NCI-H1417 (cell line): ENCODE data around the gene TARDBP.
"Not testable (repeated sequence)": the region's sequence is repeated elsewhere in the genome, so short reads cannot be mapped to it uniquely, and the experiment has no call there.

Experiments used
- DNase-seq, 3 experiments: peaks; one replicate each; lab custom pipeline; 2025; lab: John Stamatoyannopoulos, UW

The TARDBP gene

DNA sequence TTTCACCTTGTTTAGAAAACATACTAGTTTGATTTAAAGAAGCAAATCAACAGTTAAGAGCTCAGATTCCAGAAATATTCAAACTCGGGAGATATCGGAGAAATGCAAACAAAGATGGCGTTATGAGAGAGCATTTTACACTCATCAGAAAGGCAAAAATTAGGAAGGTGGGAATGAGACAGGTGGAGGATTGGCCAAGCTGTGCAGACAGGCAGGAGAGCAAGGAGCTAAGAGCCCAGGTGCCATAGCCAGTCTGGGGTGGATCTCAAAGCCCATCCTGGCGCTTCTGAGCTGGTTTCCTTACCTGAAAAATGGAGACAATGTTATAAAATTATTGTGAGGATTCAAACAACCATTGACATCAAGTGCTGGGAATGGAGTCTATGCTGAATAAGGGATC is 19.6 kb upstream of the TARDBP start:
- no peak for DNase-seq

DNA sequence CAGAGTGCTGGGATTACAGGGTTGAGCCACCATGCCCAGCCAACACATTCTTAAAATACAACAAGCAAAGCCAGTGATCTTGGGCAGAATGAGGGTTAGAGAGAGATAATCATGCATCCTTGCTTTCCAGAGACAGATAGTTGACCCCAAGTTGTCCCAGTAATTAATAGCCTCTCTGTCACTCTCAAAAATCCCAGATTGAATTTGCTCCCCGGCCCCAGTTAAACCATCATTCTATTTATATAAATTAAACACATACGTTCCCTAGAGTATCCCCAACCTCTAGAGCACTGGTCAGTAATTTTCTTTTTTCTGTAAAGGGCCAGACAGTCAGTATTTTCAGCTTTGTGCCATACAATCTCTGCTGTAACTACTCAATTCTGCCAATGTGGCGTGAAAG is 16.4 kb upstream of the TARDBP start:
- no peak for DNase-seq

DNA sequence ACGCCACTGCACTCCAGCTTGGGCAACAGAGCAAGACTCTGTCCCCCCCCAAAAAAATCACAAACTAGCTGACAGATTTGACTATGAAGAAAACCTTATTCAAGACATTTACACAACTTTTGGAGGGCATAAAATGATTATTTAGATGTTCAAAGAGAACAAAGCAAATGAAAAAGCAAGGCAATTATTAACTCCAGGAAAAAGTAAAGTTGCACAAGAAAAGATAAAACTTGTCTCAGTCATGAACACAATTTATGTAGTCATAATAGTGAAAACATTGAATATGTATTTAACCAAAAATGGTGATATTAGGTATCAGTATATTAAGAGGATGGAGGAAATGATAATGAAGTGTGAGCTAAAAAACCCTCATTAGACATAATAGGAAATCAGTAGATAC is 11.9 kb upstream of the TARDBP start:
- no peak for DNase-seq

DNA sequence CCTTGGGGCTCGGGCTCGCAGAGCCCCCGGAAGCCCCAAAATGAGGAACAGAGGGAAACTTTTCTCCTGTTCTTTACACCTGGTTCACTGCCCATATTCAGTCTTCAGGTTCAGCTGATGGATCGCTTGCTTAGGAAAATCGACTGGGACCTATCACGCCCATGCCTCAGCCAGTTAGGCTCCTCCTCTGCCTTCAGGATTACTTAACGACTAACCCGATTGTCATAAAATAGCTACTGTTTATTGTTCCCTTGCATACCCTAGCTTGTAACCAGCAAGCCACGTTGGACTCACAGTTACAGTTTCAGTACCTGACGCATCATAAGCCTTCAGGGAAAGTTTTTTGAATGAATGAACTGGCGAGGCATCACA is 692 bp downstream of the TARDBP start:
- no peak for DNase-seq

DNA sequence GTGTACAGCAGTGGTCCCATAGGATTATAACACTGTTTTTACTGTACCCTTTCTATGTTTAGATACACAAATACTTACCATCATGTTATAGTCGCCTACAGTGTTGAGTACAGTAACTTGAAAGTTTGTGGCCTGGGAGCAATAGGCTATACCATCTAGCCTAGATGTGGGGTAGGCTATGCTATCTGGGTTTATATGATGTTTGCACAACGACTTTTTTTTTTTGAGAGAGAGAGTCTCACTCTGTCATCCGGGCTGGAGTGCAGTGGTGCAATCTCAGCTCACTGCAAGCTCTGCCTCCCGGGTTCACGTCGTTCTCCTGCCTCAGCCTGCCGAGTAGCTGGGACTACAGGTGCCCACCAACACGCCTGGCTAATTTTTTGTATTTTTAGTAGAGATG is 6.9 kb downstream of the TARDBP start:
- DNase-seq = not testable (repeated sequence)

DNA sequence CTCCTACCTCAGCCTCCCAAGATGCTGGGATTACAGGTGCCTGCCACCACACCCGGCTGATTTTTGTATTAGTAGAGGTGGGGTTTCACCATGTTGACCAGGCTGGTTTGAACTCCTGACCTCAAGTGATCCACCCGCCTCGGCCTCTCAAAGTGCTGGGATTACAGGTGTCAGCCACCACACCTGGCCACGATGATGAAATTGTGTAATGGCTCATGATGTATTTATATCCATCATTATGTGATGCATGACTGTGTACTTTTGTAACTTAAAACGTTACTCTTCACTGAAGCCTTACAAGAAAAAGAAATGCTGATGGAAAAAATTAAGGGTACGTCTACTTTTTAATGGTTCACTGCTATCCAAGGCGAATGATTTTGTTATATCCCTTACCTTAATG is 7.5 kb downstream of the TARDBP start:
- no peak for DNase-seq

DNA sequence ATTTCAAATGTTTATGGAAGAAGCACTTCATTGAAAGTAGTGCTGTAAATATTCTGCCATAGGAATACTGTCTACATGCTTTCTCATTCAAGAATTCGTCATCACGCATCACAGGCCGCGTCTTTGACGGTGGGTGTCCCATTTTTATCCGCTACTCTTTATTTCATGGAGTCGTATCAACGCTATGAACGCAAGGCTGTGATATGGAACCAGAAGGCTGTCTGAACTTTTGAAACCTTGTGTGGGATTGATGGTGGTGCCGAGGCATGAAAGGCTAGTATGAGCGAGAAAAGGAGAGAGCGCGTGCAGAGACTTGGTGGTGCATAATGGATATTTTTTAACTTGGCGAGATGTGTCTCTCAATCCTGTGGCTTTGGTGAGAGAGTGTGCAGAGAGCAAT is 10.7 kb downstream of the TARDBP start:
- peak in 1 of 3 experiments; percentile 21 for DNase-seq

DNA sequence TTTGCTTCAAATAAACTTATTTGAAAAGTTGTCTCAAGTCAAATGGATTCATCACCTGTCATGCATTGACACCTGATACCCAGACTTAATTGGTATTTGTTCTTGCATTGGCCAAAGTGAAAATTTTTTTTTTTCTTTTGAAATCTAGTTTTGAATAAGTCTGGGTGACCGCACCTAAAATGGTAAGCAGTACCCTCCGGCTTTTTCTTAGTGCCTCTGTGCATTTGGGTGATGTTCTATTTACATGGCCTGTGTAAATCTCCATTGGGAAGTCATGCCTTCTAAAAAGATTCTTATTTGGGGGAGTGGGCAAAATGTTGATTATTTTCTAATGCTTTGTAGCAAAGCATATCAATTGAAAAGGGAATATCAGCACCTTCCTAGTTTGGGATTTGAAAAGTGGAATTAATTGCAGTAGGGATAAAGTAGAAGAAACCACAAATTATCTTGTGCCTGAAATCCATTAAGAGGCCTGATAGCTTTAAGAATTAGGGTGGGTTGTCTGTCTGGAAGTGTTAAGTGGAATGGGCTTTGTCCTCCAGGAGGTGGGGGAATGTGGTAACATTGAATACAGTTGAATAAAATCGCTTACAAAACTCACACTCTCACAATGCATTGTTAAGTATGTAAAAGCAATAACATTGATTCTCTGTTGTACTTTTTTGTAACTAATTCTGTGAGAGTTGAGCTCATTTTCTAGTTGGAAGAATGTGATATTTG is 11.9 kb downstream of the TARDBP start:
- DNase-seq = no peak

DNA sequence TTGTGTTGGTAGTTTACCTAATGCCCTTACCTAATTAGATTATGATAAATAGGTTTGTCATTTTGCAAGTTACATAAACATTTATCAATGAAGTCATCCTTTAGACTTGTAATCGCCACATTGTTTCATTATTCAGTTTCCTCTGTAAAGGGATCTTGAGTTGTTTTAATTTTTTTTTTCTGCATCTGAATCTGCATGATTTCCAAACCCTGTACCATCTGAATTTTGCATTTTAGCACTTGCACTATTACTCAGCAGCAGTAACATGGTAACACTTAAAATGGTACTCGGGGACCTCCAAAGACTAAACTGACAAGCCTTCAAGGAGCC is 12.4 kb downstream of the TARDBP start:
- no peak for DNase-seq

DNA sequence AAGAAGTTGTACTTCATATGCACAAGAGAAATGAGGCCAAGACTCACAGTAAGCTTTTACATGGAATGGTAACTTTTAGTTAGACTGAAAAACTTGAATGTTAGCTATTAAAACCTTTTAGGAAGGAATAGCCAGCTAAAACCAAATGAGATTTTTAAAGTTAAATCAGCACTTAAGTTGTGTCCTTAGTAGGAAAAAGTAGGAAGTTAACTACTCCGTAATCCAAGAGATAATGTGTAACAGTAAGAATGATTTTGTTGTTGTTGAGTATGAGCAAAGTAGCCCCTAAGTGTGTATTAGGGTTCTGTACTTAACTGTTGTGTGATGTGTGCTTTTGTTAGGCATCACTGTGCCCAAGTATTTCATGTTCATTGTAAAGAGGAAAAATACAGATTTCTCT is 13.2 kb downstream of the TARDBP start:
- DNase-seq = no peak

DNA sequence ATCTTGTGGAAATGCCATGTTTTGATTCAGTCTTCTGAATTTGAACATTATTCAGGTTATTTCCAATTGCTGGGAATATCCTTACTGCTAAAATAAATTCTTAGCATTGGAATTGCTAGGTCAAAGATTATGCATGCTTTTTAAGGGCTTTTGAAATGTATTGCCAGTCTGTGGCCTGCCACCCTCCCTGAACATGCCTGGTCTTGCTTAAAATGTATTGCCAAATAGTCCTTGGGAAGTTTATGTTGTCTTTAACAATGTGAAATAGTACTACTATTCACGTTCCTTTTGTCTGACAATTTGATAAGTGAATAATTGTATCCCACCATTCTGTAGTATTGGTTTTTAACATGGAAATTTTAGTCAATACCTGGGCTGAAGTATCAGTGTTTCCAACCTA is 13.6 kb downstream of the TARDBP start:
- peak in 1 of 3 experiments; percentile 28 for DNase-seq

DNA sequence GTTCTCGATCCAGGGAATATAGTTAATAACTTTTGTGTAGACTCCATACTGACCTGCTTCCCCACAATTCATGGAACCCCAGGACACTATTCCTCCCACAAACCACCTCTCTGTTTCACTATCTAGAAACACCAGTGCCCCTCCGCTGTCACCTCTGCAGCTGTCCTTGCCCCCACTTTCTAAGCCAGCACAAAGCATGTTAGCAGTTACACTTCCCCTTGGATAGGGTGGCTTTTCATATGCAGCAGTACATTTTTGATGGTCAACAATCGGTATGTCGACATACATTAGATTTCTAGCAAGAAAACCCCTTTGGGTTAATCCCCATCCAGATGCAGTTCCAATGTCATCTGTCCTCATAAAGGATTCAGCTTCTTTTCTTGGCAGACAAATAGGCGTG is 14.4 kb downstream of the TARDBP start:
- DNase-seq = no peak

DNA sequence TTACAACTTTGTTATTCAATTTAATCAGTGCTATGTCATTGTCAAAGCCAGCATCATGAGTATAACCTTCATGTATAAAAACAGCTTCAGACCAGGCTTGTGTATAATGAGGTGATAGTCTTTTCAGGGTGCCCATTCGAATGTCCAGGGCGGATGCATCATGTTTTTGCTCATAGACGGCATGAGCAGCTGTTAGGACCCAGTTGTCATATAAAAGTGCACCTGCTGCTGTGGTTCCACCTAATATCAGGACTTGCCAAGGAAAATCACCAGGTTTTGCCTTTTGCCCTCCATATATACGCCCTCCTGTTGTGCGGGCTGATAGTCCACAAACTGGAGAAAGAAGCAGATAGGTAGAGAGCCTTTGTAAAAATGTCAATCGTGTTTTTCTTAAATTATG is 14.9 kb downstream of the TARDBP start:
- peak in 1 of 3 experiments; percentile 54 for DNase-seq

DNA sequence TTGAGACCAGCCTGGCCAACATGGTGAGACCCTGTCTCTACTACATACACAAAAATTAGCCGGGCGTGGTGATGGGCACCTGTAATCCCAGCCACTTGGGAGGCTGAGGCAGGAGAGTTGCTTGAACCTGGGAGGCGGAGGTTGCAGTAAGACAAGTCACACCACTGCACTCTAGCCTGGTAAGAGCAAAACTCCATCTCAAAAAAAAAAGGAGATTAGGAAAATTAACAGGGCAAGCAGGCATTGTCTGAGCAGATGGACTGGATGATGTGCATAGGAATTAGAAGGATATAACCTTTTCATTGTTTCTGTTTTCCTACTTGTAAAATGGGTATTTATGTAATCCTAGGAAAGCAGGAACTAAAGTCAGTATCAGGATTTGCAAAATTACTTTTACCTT is 15.6 kb downstream of the TARDBP start:
- no peak for DNase-seq

DNA sequence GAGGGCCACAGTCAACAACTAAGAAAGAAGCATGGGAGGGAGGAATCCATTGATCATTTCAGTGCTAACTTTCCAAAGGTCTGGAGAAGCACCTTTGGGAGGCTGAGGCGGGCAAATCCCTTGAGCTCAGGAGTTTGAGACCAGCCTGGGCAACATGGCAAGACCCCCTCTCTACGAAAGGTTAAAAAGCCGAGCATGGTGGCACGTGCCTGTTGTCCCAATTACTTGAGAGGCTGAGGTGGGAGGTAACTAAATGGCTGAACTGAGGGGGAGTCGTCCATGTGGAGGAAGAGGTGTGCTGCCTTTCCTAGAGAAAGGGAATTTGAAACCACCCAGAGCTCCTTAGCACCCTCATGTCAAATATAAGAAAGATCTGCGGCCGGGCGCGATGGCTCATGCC is 18.4 kb downstream of the TARDBP start:
- no peak for DNase-seq

DNA sequence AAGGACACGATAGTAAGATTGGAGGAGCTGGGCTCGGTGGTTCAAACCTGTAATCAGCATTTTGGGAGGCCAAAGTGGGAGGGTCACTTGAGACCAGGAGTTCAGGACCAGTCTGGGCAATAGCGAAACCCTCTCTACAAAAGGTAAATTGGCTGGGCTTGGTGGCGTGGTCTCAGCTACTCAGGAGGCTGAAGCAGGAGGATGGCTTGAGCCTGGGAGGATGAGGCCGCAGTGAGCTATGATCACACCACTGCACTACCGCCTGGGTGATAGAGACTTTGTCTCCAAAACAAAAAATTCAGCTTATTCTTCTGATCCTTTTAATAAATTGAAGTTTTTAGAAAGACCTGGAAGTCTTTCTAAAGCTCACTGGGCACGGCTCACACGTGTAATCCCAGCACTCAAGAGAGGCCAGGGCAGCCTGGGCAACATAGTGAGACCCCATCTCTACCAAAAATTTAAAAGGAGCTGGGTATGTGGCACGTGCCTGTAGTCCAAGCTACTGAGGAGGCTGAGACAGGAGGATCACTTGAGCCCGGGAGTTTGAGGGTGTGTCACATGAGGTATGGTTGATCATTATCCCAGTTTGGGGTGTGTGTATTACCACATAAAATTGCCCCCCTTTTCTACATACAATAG is 19.3 kb downstream of the TARDBP start:
- DNase-seq = no peak

DNA sequence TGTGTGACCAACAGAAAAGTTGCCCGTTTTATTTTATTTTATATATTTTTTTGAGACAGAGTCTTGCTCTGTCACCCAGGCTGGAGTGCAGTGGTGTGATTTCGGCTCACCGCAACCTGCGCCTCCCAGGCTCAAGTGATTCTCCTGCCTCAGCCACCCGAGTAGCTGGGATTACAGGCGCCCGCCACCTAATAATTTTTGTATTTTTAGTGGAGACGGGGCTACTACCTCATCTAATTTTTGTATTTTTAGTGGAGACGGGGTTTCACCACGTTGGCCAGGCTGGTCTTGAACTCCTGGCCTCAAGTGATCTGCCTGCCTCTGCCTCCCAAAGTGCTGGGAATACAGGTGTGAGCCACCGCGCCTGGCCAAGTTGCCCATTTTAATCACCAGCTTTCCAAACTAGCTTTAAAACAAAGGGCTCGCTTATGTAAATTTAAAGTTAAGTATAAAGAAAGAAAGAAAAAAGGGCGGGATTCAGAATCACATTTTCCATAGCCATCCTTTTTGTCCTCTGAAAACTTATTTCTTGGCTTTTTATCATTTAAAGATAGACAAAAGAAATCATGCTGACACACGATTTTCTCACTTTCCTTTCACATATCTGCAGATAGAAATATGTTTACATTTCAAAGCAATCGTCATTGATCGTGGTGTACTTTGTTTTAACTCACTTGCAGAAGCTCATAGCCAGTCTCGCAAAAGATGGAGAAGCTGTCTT is 24.7 kb downstream of the TARDBP start:
- DNase-seq = not testable (repeated sequence)

DNA sequence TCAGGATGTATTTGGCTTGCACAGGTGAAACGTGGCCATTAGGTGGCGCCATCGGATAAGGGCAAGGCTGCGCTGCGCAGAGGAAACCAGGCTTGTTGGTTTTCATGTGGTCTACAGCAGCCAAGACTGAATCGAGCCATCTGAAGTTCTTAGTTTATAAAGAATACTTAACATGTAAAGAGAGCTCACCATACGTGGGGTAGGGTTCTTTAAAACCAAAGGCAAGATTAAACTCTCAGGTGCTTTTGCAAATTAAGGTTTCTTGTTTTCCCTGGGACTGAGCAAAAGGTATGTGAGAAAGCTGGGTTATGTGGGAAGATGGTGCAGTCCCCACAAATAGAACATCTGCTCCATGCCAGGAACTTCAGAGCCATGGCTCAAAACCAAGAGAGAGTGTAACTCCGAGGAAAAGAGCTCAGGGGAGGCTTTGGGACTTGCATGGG is 25.3 kb downstream of the TARDBP start:
- peak; percentile 71 to 92 (median 88) for DNase-seq

DNA sequence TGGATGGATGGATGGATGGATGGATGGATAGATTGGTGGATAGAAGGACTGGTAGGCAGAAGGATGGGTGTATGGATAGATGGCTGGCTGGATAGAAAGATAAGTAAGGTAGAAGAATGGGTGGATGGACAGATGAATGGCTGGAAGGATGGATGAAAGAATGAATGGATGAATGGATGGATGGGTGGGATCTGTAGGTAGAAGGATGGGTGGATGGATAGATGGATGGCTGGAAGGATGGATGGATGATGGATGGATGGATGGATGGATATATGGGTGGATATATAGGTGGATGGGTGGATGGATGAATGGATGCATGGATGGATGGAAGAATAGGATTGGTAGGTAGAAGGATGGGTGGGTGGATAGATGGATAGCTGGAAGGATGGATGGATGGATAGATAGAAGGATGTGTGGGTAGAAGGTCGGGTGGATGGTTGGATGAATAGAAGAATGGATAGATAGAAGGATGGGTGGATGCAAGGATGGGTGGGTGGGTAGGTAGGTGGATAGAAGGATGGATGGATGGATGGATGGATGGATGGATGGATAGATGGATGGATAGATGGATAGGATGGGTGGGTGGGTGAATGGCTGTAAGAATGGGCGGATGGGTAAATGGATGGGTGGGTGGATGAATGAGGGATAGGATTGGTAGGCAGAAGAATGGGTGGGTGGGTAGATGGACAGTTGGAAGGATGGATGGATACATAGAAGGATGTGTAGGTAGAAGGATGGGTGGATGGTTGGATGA is 27.1 kb downstream of the TARDBP start:
- no peak for DNase-seq

DNA sequence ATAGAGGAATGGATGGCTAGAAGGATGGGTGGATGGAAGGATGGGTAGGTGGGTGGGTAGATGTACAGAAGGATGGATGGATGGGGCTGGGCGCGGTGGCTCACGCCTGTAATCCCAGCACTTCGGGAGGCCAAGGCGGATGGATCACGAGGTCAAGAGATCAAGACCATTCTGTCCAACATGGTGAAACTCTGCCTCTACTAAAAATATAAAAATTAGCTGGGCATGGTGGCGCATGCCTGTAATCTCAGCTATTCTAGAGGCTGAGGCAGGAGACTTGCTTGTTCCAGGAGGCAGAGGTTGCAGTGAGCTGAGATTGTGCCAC is 27.6 kb downstream of the TARDBP start:
- DNase-seq = not testable (repeated sequence)

DNA sequence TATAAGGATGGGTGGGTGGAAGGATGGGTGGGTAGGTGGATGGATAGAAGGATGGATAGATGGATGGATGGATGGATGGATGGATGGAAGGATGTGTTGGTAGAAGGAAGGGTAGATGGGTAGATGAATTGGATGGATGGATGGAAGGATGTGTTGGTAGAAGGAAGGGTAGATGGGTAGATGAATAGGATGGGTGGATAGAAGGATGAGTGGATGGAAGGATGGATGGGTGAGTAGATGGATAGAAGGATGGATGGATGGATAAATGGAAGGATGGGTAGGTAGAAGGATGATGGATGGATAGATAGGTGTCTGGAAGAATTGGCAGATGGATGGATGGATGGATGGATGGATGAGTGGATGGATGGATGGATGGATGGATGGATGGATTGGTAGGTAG is 28.6 kb downstream of the TARDBP start:
- DNase-seq = no peak

DNA sequence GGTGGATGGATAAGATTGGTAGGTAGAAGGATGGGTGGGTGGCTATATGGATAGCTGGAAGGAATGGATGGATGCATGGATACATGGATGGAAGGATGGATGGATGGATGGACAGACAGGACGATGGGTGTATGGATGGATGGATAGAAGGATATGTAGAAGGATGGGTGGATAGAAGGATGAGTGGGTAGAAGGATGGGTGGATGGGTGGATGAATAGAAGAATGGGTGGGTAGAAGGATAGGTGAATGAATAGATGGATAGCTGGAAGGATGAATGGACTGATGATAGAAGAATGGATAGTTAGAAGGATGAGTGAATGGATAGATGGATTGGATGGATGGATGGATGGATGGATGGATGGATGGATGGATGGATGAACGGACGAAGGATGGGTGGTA is 29.6 kb downstream of the TARDBP start:
- no peak for DNase-seq
